Adrenal gland (tissue), 5 donors: ENCODE results near the gene CCL3.
"Not testable (repeated sequence)": the region's sequence is repeated elsewhere in the genome, so short reads cannot be mapped to it uniquely, and the experiment has no call there.

ENCODE experiments used
- POLR2A ChIP-seq, 2 donors: fragments of 450-650 bp; IDR thresholded peaks; one replicate each; pipeline ENCODE4 v1.6.1; 2017; ENCODE audit warnings: antibody characterized with exemption in 2 of 2, mild to moderate bottlenecking in 2 of 2, moderate library complexity in 1 of 2
- TF ChIP-seq, protein P1 (sequence below), 6 experiments: fragments of 450-650 bp in 4 of 6; fragments of 200-600 bp in 2 of 6; sonication (generic) in 1 of 6; IDR thresholded peaks; 1 replicate in 5 of 6; 2 replicates in 1 of 6; pipeline versions ENCODE4 v1.5.1 to v1.8.0; 2016 to 2021; ENCODE audit warnings: antibody characterized with exemption in 6 of 6, mild to moderate bottlenecking in 2 of 6, moderate library complexity in 1 of 6
- donor health status: DM: no; HTN: no; CAD: no.

DNA sequence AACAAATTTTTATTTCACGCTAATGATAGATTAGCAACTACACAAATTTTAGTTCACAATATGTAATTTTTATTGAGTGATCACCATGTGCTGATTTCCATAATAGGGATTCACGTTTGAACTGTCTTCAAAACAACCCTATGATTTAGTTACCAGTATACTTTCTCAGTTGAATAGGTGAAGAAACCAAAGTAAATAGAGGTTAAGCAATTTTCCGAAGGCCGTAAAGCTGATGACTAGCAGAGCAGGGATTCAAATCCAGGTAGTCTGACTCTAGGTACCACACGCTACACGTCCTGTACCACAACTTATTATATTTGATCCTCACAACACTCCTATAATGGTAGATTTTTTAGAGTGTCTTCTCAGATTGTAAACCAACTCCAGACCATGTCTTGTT lies 2.8 kb upstream of the CCL3 start:
- TF ChIP-seq, protein P1, sequence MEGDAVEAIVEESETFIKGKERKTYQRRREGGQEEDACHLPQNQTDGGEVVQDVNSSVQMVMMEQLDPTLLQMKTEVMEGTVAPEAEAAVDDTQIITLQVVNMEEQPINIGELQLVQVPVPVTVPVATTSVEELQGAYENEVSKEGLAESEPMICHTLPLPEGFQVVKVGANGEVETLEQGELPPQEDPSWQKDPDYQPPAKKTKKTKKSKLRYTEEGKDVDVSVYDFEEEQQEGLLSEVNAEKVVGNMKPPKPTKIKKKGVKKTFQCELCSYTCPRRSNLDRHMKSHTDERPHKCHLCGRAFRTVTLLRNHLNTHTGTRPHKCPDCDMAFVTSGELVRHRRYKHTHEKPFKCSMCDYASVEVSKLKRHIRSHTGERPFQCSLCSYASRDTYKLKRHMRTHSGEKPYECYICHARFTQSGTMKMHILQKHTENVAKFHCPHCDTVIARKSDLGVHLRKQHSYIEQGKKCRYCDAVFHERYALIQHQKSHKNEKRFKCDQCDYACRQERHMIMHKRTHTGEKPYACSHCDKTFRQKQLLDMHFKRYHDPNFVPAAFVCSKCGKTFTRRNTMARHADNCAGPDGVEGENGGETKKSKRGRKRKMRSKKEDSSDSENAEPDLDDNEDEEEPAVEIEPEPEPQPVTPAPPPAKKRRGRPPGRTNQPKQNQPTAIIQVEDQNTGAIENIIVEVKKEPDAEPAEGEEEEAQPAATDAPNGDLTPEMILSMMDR (IDR thresholded peaks at IDR 0.05) = not testable (repeated sequence)
- TF ChIP-seq POLR2A (IDR thresholded peaks at IDR 0.05) = not testable (repeated sequence)
